A673 (cell line): Measurements from ENCODE around the gene THRB.

Source experiments
- CTCF ChIP-seq: fragments of 300-800, 200-600 bp; sonication (generic); conservative IDR thresholded peaks from 2 replicates; pipeline ENCODE4 v1.5.1; 2017; ENCODE audit warnings: low read depth, mild to moderate bottlenecking, antibody characterized with exemption, low read length, moderate library complexity, mixed read lengths
- EZH2 ChIP-seq: fragments of 200-600 bp; sonication (generic); IDR thresholded peaks from 2 replicates; pipeline ENCODE4 v1.6.1; 2017; ENCODE audit warnings: borderline replicate concordance, low read depth, mild to moderate bottlenecking, mixed read lengths, antibody characterized with exemption, low read length; ENCODE audit not compliant: poor library complexity, severe bottlenecking

- no peak for TF ChIP-seq CTCF
- no peak for TF ChIP-seq EZH2
These were observed 265.0 kb downstream of the THRB start for GRCh38 chr3:24229468-24230221.
